WTC11 (cell line): ENCODE results near the gene SLIT1.

ENCODE experiments used
- CBFB ChIP-seq: sonication (generic); formaldehyde crosslinking; IDR thresholded peaks from 2 replicates; pipeline ENCODE4 v1.8.1; 2022; ENCODE audit warnings: mild to moderate bottlenecking, low read depth, missing genetic modification reagents
- CTCF ChIP-seq: fragments of 200-600 bp; IDR thresholded peaks from 2 replicates; pipeline ENCODE4 v1.8.0; 2022; ENCODE audit warnings: antibody characterized with exemption
- E2F4 ChIP-seq: sonication (generic); formaldehyde crosslinking; IDR thresholded peaks from 2 replicates; pipeline ENCODE4 v1.8.1; 2022; ENCODE audit warnings: low read depth, mild to moderate bottlenecking, moderate library complexity, missing genetic modification reagents, borderline replicate concordance
- ETV6 ChIP-seq: sonication (generic); formaldehyde crosslinking; IDR thresholded peaks from 2 replicates; pipeline ENCODE4 v1.8.1; 2022; ENCODE audit warnings: mild to moderate bottlenecking, missing genetic modification reagents
- KAT7 ChIP-seq: sonication (generic); formaldehyde crosslinking; IDR thresholded peaks from 2 replicates; pipeline ENCODE4 v1.8.1; 2023; ENCODE audit warnings: missing genetic modification reagents, mild to moderate bottlenecking, borderline replicate concordance
- MAX ChIP-seq: sonication (generic); formaldehyde crosslinking; IDR thresholded peaks from 2 replicates; pipeline ENCODE4 v1.8.0; 2022; ENCODE audit warnings: mild to moderate bottlenecking, missing genetic modification reagents
- NFYB ChIP-seq: sonication (generic); formaldehyde crosslinking; conservative IDR thresholded peaks from 2 replicates; pipeline ENCODE4 v1.8.0; 2022; ENCODE audit warnings: low read depth, missing genetic modification reagents
- USF2 ChIP-seq: sonication (generic); formaldehyde crosslinking; IDR thresholded peaks from 2 replicates; pipeline ENCODE4 v1.8.1; 2023; ENCODE audit warnings: mild to moderate bottlenecking, missing genetic modification reagents, moderate library complexity
- ZNF138 ChIP-seq: sonication (generic); formaldehyde crosslinking; conservative IDR thresholded peaks from 2 replicates; pipeline ENCODE4 v1.8.1; 2022; ENCODE audit warnings: mild to moderate bottlenecking, moderate library complexity, missing genetic modification reagents
- ZNF232 ChIP-seq: sonication (generic); formaldehyde crosslinking; IDR thresholded peaks from 2 replicates; pipeline ENCODE4 v1.8.0; 2022; ENCODE audit warnings: mild to moderate bottlenecking, missing genetic modification reagents
- ZNF423 ChIP-seq: fragments of 250-450 bp; sonication (Bioruptor Pico); IDR thresholded peaks from 2 replicates; pipeline ENCODE4 v2.1.2; 2022; ENCODE audit warnings: mild to moderate bottlenecking, moderate library complexity

- TF ChIP-seq MAX (CRISPR knock-in tag) (no peak), KAT7 (no peak), CTCF (no peak), USF2 (CRISPR knock-in tag) (no peak), E2F4 (CRISPR knock-in tag) (no peak), CBFB (CRISPR knock-in tag) (no peak), ZNF138 (CRISPR knock-in tag) (no peak), ZNF232 (CRISPR knock-in tag) (no peak), NFYB (CRISPR knock-in tag) (no peak), ZNF423 (CRISPR knock-in tag) (no peak), ETV6 (CRISPR knock-in tag) (no peak)
Measured at GRCh38 chr10:97061423-97061822, 124.3 kb downstream of the SLIT1 start.
